Measurements from ENCODE around the gene LAGE3.

LAGE3 gene

GRCh38 chrX:154470914-154471568 is 8.0 kb downstream of the LAGE3 start:
- no peak for ATAC-seq
- no peaks in the 10 kb centered on the region for H3K27me3 Mint-ChIP-seq
- peaks cover 16% of the 10 kb centered on the region for H3K4me1 Mint-ChIP-seq
- no peak overlapping the region for H3K27ac Mint-ChIP-seq
- H3K4me3 Mint-ChIP-seq: no peak overlapping the region
- no peaks in the 10 kb centered on the region for H3K9me3 Mint-ChIP-seq
- DNase-seq: no peak

DNA sequence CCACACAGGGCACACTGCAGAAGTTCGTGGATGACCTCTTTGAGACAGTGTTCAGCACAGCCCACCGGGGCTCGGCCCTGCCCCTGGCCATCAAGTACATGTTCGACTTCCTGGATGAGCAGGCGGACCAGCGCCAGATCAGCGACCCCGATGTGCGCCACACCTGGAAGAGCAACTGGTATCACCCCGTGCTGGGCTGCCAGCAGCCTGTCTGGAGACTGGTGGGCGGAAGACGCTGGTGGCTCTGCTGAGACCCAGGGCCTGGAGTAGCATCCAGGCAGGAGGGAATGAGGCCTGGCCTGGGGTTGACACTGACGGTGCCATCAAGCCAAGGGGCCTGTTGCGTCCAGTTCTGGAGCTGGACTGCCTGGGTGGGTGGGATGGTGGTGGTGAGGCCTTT is 8.6 kb downstream of the LAGE3 start:
- Mint-ChIP-seq H3K27me3 (no peaks in the 10 kb centered on the region), H3K9me3 (no peaks in the 10 kb centered on the region), H3K27ac (no peak overlapping the region), H3K4me1 (peaks cover 12% of the 10 kb centered on the region), H3K4me3 (no peak overlapping the region)
- ATAC-seq: no peak
- no peak for DNase-seq

DNA sequence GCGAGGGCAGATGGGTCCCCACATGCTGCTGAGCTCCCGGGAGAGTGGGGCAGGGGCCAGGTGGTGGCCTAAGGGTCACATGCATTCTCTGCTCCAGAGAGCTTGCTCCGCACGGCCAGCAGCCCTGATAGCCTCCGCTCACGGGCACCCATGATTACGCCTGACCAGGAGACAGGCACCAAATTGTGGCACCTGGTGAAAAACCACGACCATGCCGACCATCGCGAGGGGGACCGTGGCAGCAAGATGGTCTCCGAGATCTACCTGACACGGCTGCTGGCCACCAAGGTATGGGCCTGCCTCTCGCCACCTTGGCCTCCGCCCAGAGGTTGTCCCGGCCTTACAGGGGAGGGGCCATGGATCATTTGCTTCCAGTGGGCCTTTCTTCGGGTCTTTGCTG is 9.2 kb downstream of the LAGE3 start:
- H3K27me3 Mint-ChIP-seq: no peaks in the 10 kb centered on the region
- H3K4me3 Mint-ChIP-seq: no peak overlapping the region
- no peak for DNase-seq
- no peak for ATAC-seq
- peak overlapping the region in 1 of 2 donors; percentile 27 for H3K27ac Mint-ChIP-seq
- H3K9me3 Mint-ChIP-seq: no peaks in the 10 kb centered on the region
- H3K4me1 Mint-ChIP-seq: peaks cover 9% of the 10 kb centered on the region

DNA sequence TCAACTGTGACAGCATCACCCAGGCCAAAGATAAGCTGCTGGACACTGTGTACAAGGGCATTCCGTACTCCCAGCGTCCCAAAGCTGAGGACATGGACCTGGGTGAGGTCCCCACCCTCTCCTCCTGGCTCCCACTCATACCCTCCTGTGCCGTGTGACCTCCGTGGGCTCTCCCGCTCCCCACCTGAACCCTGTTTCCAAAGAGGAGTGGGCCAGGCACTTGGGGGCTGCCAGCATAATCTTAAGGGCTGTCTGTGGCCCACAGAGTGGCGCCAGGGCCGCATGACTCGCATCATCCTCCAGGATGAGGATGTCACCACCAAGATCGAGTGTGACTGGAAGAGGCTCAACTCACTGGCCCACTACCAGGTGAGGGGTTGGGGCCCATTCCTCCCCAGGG is 10.0 kb downstream of the LAGE3 start:
- H3K9me3 Mint-ChIP-seq: no peaks in the 10 kb centered on the region
- DNase-seq (no peak), ATAC-seq (no peak)
- peaks cover 9% of the 10 kb centered on the region for H3K4me1 Mint-ChIP-seq
- no peaks in the 10 kb centered on the region for H3K27me3 Mint-ChIP-seq
- no peak overlapping the region for H3K4me3 Mint-ChIP-seq
- no peak overlapping the region for H3K27ac Mint-ChIP-seq

DNA sequence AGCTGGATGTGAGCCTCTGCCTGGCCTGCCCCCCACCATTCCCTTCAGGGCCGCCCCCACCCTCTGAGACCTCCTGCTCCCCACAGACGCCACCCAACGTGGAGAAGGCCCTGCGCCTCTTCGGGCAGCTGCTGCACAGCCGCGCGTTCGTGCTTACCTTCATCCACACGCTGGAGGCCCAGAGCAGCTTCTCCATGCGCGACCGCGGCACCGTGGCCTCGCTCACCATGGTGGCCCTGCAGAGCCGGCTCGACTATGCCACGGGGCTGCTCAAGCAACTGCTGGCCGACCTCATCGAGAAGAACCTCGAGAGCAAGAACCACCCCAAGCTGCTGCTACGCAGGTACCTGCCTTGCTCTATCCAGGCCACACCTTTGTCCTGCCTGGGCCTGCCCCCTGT is 10.9 kb downstream of the LAGE3 start:
- DNase-seq: no peak
- H3K4me1 Mint-ChIP-seq: peaks cover 4% of the 10 kb centered on the region
- no peaks in the 10 kb centered on the region for H3K27me3 Mint-ChIP-seq
- no peak for ATAC-seq
- H3K4me3 Mint-ChIP-seq: no peak overlapping the region
- no peak overlapping the region for H3K27ac Mint-ChIP-seq
- H3K9me3 Mint-ChIP-seq: no peaks in the 10 kb centered on the region

DNA sequence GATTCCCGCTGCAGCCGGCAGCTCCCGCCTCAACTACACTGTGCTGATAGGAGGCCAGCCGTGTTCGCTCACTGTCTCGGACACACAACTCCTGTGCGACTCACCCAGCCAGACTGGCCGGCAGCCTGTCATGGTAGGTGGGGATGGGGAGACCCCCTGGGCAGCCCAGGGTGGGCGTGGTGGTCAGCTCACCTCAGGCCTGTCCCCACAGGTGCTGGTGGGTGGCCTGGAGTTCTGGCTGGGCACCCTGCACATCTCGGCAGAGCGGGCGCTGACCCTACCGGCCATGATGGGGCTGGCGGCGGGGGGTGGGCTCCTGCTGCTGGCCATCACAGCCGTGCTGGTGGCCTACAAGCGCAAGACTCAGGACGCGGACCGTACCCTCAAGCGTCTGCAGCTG is 11.5 kb downstream of the LAGE3 start:
- Mint-ChIP-seq H3K4me1 (no peaks in the 10 kb centered on the region), H3K9me3 (no peaks in the 10 kb centered on the region), H3K27ac (no peak overlapping the region), H3K4me3 (no peak overlapping the region), H3K27me3 (no peaks in the 10 kb centered on the region)
- DNase-seq: no peak
- ATAC-seq: no peak

DNA sequence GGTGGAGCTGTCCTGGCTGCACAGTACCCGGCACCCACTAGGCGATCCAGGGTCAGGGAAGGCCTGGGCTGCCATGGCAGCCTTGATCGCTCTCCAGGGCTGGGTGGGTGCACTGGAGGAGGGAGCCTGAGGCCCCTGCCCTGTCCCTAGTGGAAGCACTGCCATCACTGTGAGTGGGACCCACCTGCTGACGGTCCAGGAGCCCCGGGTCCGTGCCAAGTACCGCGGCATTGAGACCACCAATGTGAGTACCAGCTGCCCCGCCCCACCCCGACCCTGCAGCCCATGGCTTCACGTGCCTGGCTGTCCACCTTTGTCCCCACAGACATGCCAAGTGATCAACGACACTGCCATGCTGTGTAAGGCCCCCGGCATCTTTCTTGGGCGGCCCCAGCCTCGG is 12.2 kb downstream of the LAGE3 start:
- no peaks in the 10 kb centered on the region for H3K9me3 Mint-ChIP-seq
- no peak overlapping the region for H3K4me3 Mint-ChIP-seq
- no peak overlapping the region for H3K27ac Mint-ChIP-seq
- no peaks in the 10 kb centered on the region for H3K27me3 Mint-ChIP-seq
- DNase-seq (no peak), ATAC-seq (no peak)
- peaks cover 3% of the 10 kb centered on the region for H3K4me1 Mint-ChIP-seq

DNA sequence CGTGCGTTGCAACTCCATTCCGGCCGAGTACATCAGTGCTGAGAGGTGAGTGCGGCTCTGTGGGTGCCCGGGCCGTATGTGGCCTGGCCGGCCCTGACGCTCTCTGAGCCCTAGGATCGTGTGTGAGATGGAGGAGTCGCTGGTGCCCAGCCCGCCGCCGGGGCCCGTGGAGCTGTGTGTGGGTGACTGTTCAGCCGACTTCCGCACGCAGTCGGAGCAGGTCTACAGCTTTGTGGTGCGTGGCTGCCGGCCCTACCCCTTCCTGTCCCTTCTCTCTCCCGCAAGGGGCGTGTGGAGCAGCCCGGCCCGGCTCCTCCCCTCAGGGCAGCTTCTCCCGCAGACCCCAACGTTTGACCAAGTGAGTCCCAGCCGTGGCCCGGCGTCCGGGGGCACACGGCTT is 13.0 kb downstream of the LAGE3 start:
- Mint-ChIP-seq H3K9me3 (no peaks in the 10 kb centered on the region), H3K27ac (no peak overlapping the region), H3K27me3 (no peaks in the 10 kb centered on the region), H3K4me1 (peaks cover 10% of the 10 kb centered on the region), H3K4me3 (no peak overlapping the region)
- DNase-seq (no peak), ATAC-seq (no peak)

GRCh38 chrX:154465601-154466000 is 13.5 kb downstream of the LAGE3 start:
- Mint-ChIP-seq H3K4me1 (peaks cover 10% of the 10 kb centered on the region), H3K27me3 (no peaks in the 10 kb centered on the region), H3K27ac (no peak overlapping the region), H3K9me3 (no peaks in the 10 kb centered on the region), H3K4me3 (no peak overlapping the region)
- ATAC-seq (no peak), DNase-seq (no peak)

DNA sequence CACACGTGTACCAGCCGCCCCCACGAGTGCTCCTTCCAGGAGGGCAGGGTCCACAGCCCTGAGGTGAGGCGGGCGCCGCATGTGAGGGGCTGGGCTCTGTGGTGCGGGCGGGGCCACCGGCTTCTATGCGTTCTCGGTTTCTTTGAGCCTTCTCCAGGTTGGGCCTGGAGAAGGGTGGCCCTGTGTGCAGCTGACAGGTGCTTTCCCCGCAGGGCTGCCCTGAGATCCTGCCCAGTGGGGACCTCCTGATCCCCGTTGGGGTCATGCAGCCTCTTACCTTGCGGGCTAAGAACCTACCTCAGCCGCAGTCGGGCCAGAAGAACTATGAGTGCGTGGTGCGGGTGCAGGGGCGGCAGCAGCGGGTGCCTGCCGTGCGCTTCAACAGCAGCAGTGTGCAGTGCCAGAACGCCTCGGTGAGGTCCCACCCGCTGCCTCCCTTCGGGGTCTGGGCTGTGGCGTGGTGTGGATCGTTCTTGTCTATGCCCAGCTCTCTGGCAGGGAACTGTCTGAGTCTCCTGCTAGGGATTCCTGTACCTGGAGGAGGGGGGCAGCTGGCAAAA is 14.2 kb downstream of the LAGE3 start:
- Mint-ChIP-seq H3K4me1 (peaks cover 17% of the 10 kb centered on the region), H3K27me3 (no peaks in the 10 kb centered on the region), H3K9me3 (no peaks in the 10 kb centered on the region), H3K4me3 (no peak overlapping the region), H3K27ac (no peak overlapping the region)
- no peak for DNase-seq
- no peak for ATAC-seq

GRCh38 chrX:154463611-154464220 is 15.4 kb downstream of the LAGE3 start:
- Mint-ChIP-seq H3K27ac (no peak overlapping the region), H3K4me1 (peaks cover 26% of the 10 kb centered on the region), H3K9me3 (no peaks in the 10 kb centered on the region), H3K4me3 (no peak overlapping the region), H3K27me3 (no peaks in the 10 kb centered on the region)
- no peak for ATAC-seq
- DNase-seq: no peak

- Mint-ChIP-seq H3K27ac (no peak overlapping the region), H3K4me3 (no peak overlapping the region), H3K27me3 (no peaks in the 10 kb centered on the region), H3K9me3 (no peaks in the 10 kb centered on the region), H3K4me1 (peaks cover 27% of the 10 kb centered on the region)
- ATAC-seq: no peak
- no peak for DNase-seq
These were observed 16.7 kb downstream of the LAGE3 start for GRCh38 chrX:154462396-154462795.

DNA sequence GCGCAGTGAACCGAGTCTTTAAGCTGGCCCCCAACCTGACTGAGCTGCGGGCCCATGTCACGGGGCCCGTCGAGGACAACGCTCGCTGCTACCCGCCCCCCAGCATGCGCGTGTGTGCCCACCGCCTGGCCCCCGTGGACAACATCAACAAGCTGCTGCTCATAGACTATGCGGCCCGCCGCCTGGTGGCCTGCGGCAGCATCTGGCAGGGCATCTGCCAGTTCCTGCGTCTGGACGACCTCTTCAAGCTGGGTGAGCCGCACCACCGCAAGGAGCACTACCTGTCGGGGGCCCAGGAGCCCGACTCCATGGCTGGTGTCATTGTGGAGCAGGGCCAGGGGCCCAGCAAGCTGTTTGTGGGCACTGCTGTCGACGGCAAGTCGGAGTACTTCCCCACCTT is 18.8 kb downstream of the LAGE3 start:
- Mint-ChIP-seq H3K27me3 (no peaks in the 10 kb centered on the region), H3K9me3 (no peaks in the 10 kb centered on the region), H3K4me3 (peak overlapping the region; percentile 85 to 86), H3K27ac (no peak overlapping the region), H3K4me1 (peaks cover 32% of the 10 kb centered on the region)
- DNase-seq (no peak), ATAC-seq (no peak)

- no peak for ATAC-seq
- no peak overlapping the region for H3K27ac Mint-ChIP-seq
- no peak for DNase-seq
These were observed 19.2 kb downstream of the LAGE3 start for GRCh38 chrX:154459832-154460231.

DNA sequence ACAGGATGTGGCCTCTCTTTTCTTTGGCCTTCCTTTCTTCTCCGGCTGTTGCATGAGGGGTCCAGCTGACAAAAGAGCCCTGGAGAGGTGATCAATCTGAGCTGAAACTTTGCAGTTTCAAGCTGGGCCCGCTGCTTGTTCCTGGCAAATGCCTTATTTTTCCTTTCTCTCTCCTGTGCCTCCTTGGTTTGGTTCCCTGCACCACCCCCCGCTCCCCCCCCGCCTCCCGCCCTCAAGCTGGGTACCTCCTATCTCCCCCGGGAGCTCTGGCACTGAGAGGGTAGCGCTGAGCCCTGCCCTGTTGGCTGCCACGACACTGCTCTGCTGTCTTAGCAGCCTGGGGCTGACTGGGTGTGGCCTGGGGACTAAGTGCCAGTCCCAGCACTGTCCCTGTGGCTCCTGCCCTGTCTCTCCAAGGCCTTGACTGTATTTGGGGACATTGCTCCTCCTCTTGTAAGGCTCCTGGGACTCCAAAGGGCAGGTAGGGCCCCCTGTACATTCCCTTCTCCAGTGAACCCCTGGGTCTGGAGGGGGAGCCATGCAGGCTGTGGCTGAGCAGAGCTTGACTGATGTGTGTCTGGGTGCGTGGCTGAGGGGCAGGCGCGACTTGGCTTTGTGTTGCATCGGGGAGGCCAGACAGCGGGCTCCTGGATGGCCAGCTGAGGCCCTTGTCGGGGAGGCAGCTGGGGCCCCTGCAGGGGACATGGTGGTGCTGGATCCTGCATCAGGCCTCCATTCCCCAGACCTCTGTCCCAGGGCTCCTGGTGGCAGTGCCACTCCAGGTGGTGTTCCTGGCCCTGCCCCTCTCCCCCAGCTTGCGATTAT is 19.9 kb downstream of the LAGE3 start:
- Mint-ChIP-seq H3K27ac (peak overlapping the region; percentile 81 to 91), H3K27me3 (no peaks in the 10 kb centered on the region), H3K4me1 (peaks cover 32% of the 10 kb centered on the region), H3K9me3 (no peaks in the 10 kb centered on the region), H3K4me3 (peak overlapping the region; percentile 85 to 86)
- DNase-seq: no peak
- peak; percentile 60 for ATAC-seq

More at GRCh38 chrX:154459832-154460231, 19.2 kb downstream of the LAGE3 start:
- Mint-ChIP-seq H3K4me1 (peaks cover 32% of the 10 kb centered on the region), H3K27me3 (no peaks in the 10 kb centered on the region), H3K9me3 (no peaks in the 10 kb centered on the region), H3K4me3 (peak overlapping the region; percentile 85 to 86)

Data from stimulated activated naive CD8-positive, alpha-beta T cell treated with anti-CD3 and anti-CD28 coated beads, Interleukin-15, amount 100 ng/mL, for 72 hours (primary cell).